ENCODE results near the gene DIAPH1. TPM values are rescaled to one million over a fixed set of nuclear protein-coding genes. Genes with fewer than 3 reads are reported as not detected.

DIAPH1 gene
- total RNA-seq, 1 experiment from 2014 or later, result 142 TPM

GRCh38 chr5:141503681-141504080 is 115.1 kb downstream of the DIAPH1 start:
- Histone ChIP-seq H3K36me3 (ENCODE audit: control insufficient read depth in 1 of 2, insufficient read depth in 2 of 2, low read length in 2 of 2) (no peaks in the 10 kb centered on the region), H3K4me3 (replicated peaks in 1 of 2; ENCODE audit: low read depth in 1 of 2, low read length in 2 of 2) (no peak overlapping the region), H3K9me2 (ENCODE audit: insufficient read depth) (no peaks in the 10 kb centered on the region), H3K9ac (ENCODE audit: low read length) (no peak overlapping the region), H3K27ac (ENCODE audit: low read depth, low read length) (no peak overlapping the region), H3K4me1 (ENCODE audit: control insufficient read depth in 1 of 2, insufficient read depth in 2 of 2, low read length in 2 of 2) (no peaks in the 10 kb centered on the region), H3K4me2 (ENCODE audit: low read length) (no peak overlapping the region), H3K27me3 (ENCODE audit: insufficient read depth, low read length) (no peaks in the 10 kb centered on the region), H4K20me1 (ENCODE audit: insufficient read depth) (no peaks in the 10 kb centered on the region), H2AFZ (ENCODE audit: low read depth, low read length, poor library complexity, severe bottlenecking) (no peak overlapping the region), H3K79me2 (ENCODE audit: insufficient read depth, low read length) (no peaks in the 10 kb centered on the region), H3K9me3 (ENCODE audit: control insufficient read depth in 1 of 2, insufficient read depth in 1 of 2, low read depth in 1 of 2, low read length in 2 of 2) (no peaks in the 10 kb centered on the region)
- ChIA-PET POLR2A (no interaction called here), CTCF (no interaction called here), RAD21 (ENCODE audit: low non-redundant PET in 1 of 2, low total read pairs in 2 of 2, uncharacterized antibody in 2 of 2, unreplicated experiment in 2 of 2) (no interaction called here)
- no peak for TF ChIP-seq POLR2AphosphoS5 (IDR thresholded peaks at IDR 0.05; ENCODE audit: low read depth, low read length)
- TF ChIP-seq ZBTB33 (IDR thresholded peaks at IDR 0.05; ENCODE audit: extremely low read depth, insufficient replicate concordance, low read length), result no peak
- TF ChIP-seq EGR1 (IDR thresholded peaks at IDR 0.05; ENCODE audit: low read depth), result no peak
- no peak for TF ChIP-seq CEBPB (IDR thresholded peaks at IDR 0.05; ENCODE audit: low read depth)
- no peak for TF ChIP-seq RAD21 (IDR thresholded peaks at IDR 0.05; ENCODE audit: low read depth)
- no peak for TF ChIP-seq POLR2A (IDR thresholded peaks at IDR 0.05; ENCODE audit: borderline replicate concordance, extremely low read depth, insufficient read depth, insufficient read length)
- no peak for TF ChIP-seq ZNF274 (IDR thresholded peaks at IDR 0.05; ENCODE audit: low read depth, low read length)
- TF ChIP-seq SP1 (IDR thresholded peaks at IDR 0.05; ENCODE audit: low read depth), result no peak
- TF ChIP-seq CBX3 (IDR thresholded peaks at IDR 0.05; ENCODE audit: low read depth), result no peak
- TF ChIP-seq SIN3A (IDR thresholded peaks at IDR 0.05; ENCODE audit: low read depth), result no peak
- TF ChIP-seq TCF7L2 (IDR thresholded peaks at IDR 0.05; ENCODE audit: borderline replicate concordance, extremely low read depth, insufficient read depth, insufficient read length), result no peak
- no peak for TF ChIP-seq JUND (IDR thresholded peaks at IDR 0.05)
- TF ChIP-seq ATF3 (IDR thresholded peaks at IDR 0.05), result no peak
- no TSS peak for BruUV-seq (replicated peaks)
- DNase-seq (ENCODE audit: low read depth, low spot score), result no peak
- intact Hi-C loops (cut with micrococcal nuclease), result no loop called here
- ATAC-seq, result no peak

Data from HCT116 (cell line).